Measurements from ENCODE around the gene ZNF648.

DNA sequence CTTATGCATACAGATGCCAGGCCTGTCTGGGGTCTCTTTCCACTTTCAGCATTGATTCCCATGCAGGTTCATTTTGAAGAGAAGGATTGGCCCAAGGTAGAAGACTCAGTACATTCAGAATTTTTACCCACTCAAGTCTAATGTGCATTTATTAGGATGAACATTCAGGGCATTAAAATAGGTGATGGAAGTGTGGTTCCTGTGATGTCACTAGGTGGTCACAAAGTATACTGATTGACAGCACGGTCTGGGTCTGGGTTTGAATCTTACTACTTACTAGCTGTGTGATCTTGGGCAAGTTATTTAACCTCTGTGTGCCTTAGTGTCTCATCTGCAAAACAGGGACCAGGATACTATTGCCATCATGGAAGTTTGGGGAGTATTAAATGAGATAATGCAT is 711 bp upstream of the ZNF648 start:
- TF ChIP-seq, protein P1, sequence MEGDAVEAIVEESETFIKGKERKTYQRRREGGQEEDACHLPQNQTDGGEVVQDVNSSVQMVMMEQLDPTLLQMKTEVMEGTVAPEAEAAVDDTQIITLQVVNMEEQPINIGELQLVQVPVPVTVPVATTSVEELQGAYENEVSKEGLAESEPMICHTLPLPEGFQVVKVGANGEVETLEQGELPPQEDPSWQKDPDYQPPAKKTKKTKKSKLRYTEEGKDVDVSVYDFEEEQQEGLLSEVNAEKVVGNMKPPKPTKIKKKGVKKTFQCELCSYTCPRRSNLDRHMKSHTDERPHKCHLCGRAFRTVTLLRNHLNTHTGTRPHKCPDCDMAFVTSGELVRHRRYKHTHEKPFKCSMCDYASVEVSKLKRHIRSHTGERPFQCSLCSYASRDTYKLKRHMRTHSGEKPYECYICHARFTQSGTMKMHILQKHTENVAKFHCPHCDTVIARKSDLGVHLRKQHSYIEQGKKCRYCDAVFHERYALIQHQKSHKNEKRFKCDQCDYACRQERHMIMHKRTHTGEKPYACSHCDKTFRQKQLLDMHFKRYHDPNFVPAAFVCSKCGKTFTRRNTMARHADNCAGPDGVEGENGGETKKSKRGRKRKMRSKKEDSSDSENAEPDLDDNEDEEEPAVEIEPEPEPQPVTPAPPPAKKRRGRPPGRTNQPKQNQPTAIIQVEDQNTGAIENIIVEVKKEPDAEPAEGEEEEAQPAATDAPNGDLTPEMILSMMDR (IDR thresholded peaks at IDR 0.05), result no peak
- TF ChIP-seq POLR2A (IDR thresholded peaks at IDR 0.05), result no peak
